Thoracic aorta (tissue), 2 donors: ENCODE data around the gene IL22RA2. TPM values are rescaled to one million over a fixed set of nuclear protein-coding genes. Genes with fewer than 3 reads are reported as not detected.
A peak's percentile ranks its signal among the peaks of the same experiment; 100 is the strongest.

Experiments used
- ATAC-seq: fragments of 150-250 bp; one replicate; pipeline ENCODE4 v1.8.0; 2017; ENCODE audit warnings: low read depth; ENCODE audit not compliant: insufficient number of reproducible peaks, low FRiP score
- DNase-seq: peaks from one replicate; pipeline ENCODE4 v3.0.0-alpha.2; 2020; ENCODE audit warnings: low spot score
- H3K27ac ChIP-seq, 2 donors: fragments of 200-600 bp; sonication (generic); 1 replicate in 1 of 2; 2 replicates in 1 of 2; pipeline ENCODE4 v1.5.1; 2016; ENCODE audit warnings: mild to moderate bottlenecking in 2 of 2, moderate library complexity in 2 of 2
- H3K27me3 ChIP-seq: fragments of 200-600 bp; sonication (generic); replicated peaks from 2 replicates; pipeline ENCODE4 v1.6.0; 2016; ENCODE audit warnings: mild to moderate bottlenecking; ENCODE audit not compliant: insufficient read depth
- H3K36me3 ChIP-seq: fragments of 200-600 bp; sonication (generic); one replicate; pipeline ENCODE4 v1.5.1; 2016
- H3K4me1 ChIP-seq, 2 donors: fragments of 200-600 bp; sonication (generic); 1 replicate in 1 of 2; 2 replicates in 1 of 2; pipeline versions ENCODE4 v1.5.1 to v1.6.0; 2016; ENCODE audit warnings: low read depth in 2 of 2, mild to moderate bottlenecking in 1 of 2; ENCODE audit not compliant: control insufficient read depth in 1 of 2
- H3K4me3 ChIP-seq: fragments of 200-600 bp; sonication (generic); 2 replicates; pipeline ENCODE4 v1.5.1; 2016; ENCODE audit warnings: mild to moderate bottlenecking
- H3K9me3 ChIP-seq: fragments of 200-600 bp; sonication (generic); 2 replicates; pipeline ENCODE4 v1.5.1; 2016
- CTCF ChIP-seq: fragments of 200-600 bp; sonication (generic); IDR thresholded peaks from one replicate; pipeline ENCODE4 v1.5.1; 2019; ENCODE audit warnings: antibody characterized with exemption
- total RNA-seq, 2 donors: library from RNA; depleted of rRNA; stranded (reverse); fragments of >200 nt; gene quantifications; one replicate each; pipeline versions ENCODE4 v1.1.0 to v1.2.3, GENCODE V29; 2016

Gene IL22RA2
- total RNA-seq, 2 donors from 2014 or later, result not detected

- no peaks in the 10 kb centered on the region for H3K9me3 ChIP-seq
- DNase-seq (no peak), ATAC-seq (no peak)
- no peak overlapping the region for H3K4me3 ChIP-seq
- no peaks in the 10 kb centered on the region for H3K27me3 ChIP-seq
- H3K27ac ChIP-seq, result no peak overlapping the region
- TF ChIP-seq CTCF, result no peak
- H3K4me1 ChIP-seq, result no peaks in the 10 kb centered on the region
- H3K36me3 ChIP-seq, result no peaks in the 10 kb centered on the region
Observed at GRCh38 chr6:137097057-137097456, 76.4 kb downstream of the IL22RA2 start.

GRCh38 chr6:137095651-137096238 is 77.7 kb downstream of the IL22RA2 start:
- H3K27me3 ChIP-seq, result no peaks in the 10 kb centered on the region

GRCh38 chr6:137095093-137095492 is 78.4 kb downstream of the IL22RA2 start:
- Histone ChIP-seq H3K4me3 (no peak overlapping the region), H3K9me3 (no peaks in the 10 kb centered on the region), H3K27me3 (no peaks in the 10 kb centered on the region), H3K4me1 (no peaks in the 10 kb centered on the region), H3K27ac (no peak overlapping the region), H3K36me3 (no peaks in the 10 kb centered on the region)
- TF ChIP-seq CTCF, result no peak
- no peak for ATAC-seq
- no peak for DNase-seq

More at GRCh38 chr6:137095651-137096238, 77.7 kb downstream of the IL22RA2 start:
- no peak for DNase-seq
- H3K36me3 ChIP-seq, result no peaks in the 10 kb centered on the region
- H3K9me3 ChIP-seq, result no peaks in the 10 kb centered on the region
- ATAC-seq, result no peak
- no peaks in the 10 kb centered on the region for H3K4me1 ChIP-seq
- no peak overlapping the region for H3K27ac ChIP-seq
- no peak overlapping the region for H3K4me3 ChIP-seq
- no peak for TF ChIP-seq CTCF

- H3K4me3 ChIP-seq, result no peak overlapping the region
- peak; percentile 65 for TF ChIP-seq CTCF
- no peaks in the 10 kb centered on the region for H3K27me3 ChIP-seq
- DNase-seq, result peak; percentile 5
- no peaks in the 10 kb centered on the region for H3K9me3 ChIP-seq
- no peaks in the 10 kb centered on the region for H3K4me1 ChIP-seq
- H3K27ac ChIP-seq, result no peak overlapping the region
- no peaks in the 10 kb centered on the region for H3K36me3 ChIP-seq
- ATAC-seq, result no peak
Observed at GRCh38 chr6:137094411-137095008, 78.9 kb downstream of the IL22RA2 start.

Other genes starting within 250 kb of the IL22RA2 start
- gene IL20RA, start 128.7 kb downstream of the IL22RA2 start, total RNA-seq, result 1 to 10 TPM in 1 of 2 donors, under 1 TPM in 1; 0.54 to 1.2 TPM
- 100 to 1,000 TPM in 1 of 2 donors, 10 to 100 TPM in 1; 65.5 to 102 TPM for gene IFNGR1, start 45.7 kb upstream of the IL22RA2 start, total RNA-seq